IPS-18a (cell line): ENCODE results near the gene RPL19.

Experiments
- H3K27ac ChIP-seq: one replicate; pipeline ENCODE4 v1.5.1; 2013; ENCODE audit warnings: low read length
- H3K27me3 ChIP-seq: one replicate; pipeline ENCODE4 v1.6.1; 2013; ENCODE audit warnings: mild to moderate bottlenecking, low read length; ENCODE audit not compliant: control insufficient read depth, insufficient read depth
- H3K36me3 ChIP-seq: one replicate; pipeline ENCODE4 v1.6.1; 2013; ENCODE audit warnings: low read depth, low read length; ENCODE audit not compliant: control insufficient read depth
- H3K4me1 ChIP-seq: one replicate; pipeline ENCODE4 v1.6.1; 2013; ENCODE audit warnings: low read depth, low read length; ENCODE audit not compliant: control insufficient read depth
- H3K4me3 ChIP-seq: one replicate; pipeline ENCODE4 v1.5.1; 2013; ENCODE audit warnings: low read length
- H3K9ac ChIP-seq: one replicate; pipeline ENCODE4 v1.6.1; 2013; ENCODE audit warnings: mild to moderate bottlenecking, low read length, moderate library complexity
- H3K9me3 ChIP-seq: one replicate; pipeline ENCODE4 v1.6.1; 2013; ENCODE audit warnings: low read depth, low read length; ENCODE audit not compliant: control insufficient read depth

The RPL19 gene

GRCh38 chr17:39218906-39219305, 18.8 kb downstream of the RPL19 start:
- no peak overlapping the region for H3K9ac ChIP-seq
- H3K9me3 ChIP-seq, result no peaks in the 10 kb centered on the region
- peaks cover 40% of the 10 kb centered on the region for H3K27me3 ChIP-seq
- H3K4me3 ChIP-seq, result no peak overlapping the region
- H3K36me3 ChIP-seq, result no peaks in the 10 kb centered on the region
- H3K4me1 ChIP-seq, result peaks cover 5% of the 10 kb centered on the region
- H3K27ac ChIP-seq, result no peak overlapping the region

GRCh38 chr17:39219647-39220154, 19.6 kb downstream of the RPL19 start:
- no peak overlapping the region for H3K9ac ChIP-seq
- H3K4me1 ChIP-seq, result peaks cover 11% of the 10 kb centered on the region
- H3K27ac ChIP-seq, result no peak overlapping the region
- no peaks in the 10 kb centered on the region for H3K9me3 ChIP-seq
- no peak overlapping the region for H3K4me3 ChIP-seq
- H3K36me3 ChIP-seq, result no peaks in the 10 kb centered on the region
- H3K27me3 ChIP-seq, result peaks cover 48% of the 10 kb centered on the region

- Histone ChIP-seq H3K9me3 (no peaks in the 10 kb centered on the region), H3K9ac (no peak overlapping the region), H3K36me3 (no peaks in the 10 kb centered on the region), H3K4me3 (no peak overlapping the region), H3K4me1 (peaks cover 14% of the 10 kb centered on the region), H3K27ac (no peak overlapping the region), H3K27me3 (peaks cover 64% of the 10 kb centered on the region)
Measured at GRCh38 chr17:39221572-39221971, 21.5 kb downstream of the RPL19 start.

- Histone ChIP-seq H3K27me3 (peaks cover 61% of the 10 kb centered on the region), H3K9me3 (no peaks in the 10 kb centered on the region), H3K9ac (no peak overlapping the region), H3K4me3 (no peak overlapping the region), H3K4me1 (peaks cover 14% of the 10 kb centered on the region), H3K36me3 (no peaks in the 10 kb centered on the region), H3K27ac (no peak overlapping the region)
Measured at GRCh38 chr17:39222151-39222550, 22.1 kb downstream of the RPL19 start.

GRCh38 chr17:39222866-39223834, 23.1 kb downstream of the RPL19 start:
- H3K9ac ChIP-seq, result no peak overlapping the region
- H3K9me3 ChIP-seq, result no peaks in the 10 kb centered on the region
- H3K36me3 ChIP-seq, result no peaks in the 10 kb centered on the region
- no peak overlapping the region for H3K27ac ChIP-seq
- H3K4me3 ChIP-seq, result no peak overlapping the region
- H3K27me3 ChIP-seq, result peaks cover 52% of the 10 kb centered on the region
- peaks cover 14% of the 10 kb centered on the region for H3K4me1 ChIP-seq

- H3K9ac ChIP-seq, result no peak overlapping the region
- peak overlapping the region; percentile 56 for H3K4me3 ChIP-seq
- peaks cover 14% of the 10 kb centered on the region for H3K4me1 ChIP-seq
- no peaks in the 10 kb centered on the region for H3K36me3 ChIP-seq
- peaks cover 42% of the 10 kb centered on the region for H3K27me3 ChIP-seq
- no peaks in the 10 kb centered on the region for H3K9me3 ChIP-seq
- H3K27ac ChIP-seq, result no peak overlapping the region
Measured at GRCh38 chr17:39223907-39224777, 24.1 kb downstream of the RPL19 start.

GRCh38 chr17:39224778-39225307, 24.8 kb downstream of the RPL19 start:
- Histone ChIP-seq H3K9ac (no peak overlapping the region), H3K27me3 (peaks cover 38% of the 10 kb centered on the region), H3K9me3 (no peaks in the 10 kb centered on the region), H3K27ac (no peak overlapping the region), H3K4me3 (peak overlapping the region; percentile 56), H3K36me3 (no peaks in the 10 kb centered on the region), H3K4me1 (peaks cover 14% of the 10 kb centered on the region)

GRCh38 chr17:39225308-39225958, 25.4 kb downstream of the RPL19 start, which contains the start of gene STAC2:
Gene STAC2, minus strand, starts transcription at chr17:39225945. Its CDS starts 443 bp downstream, at chr17:39225502.
- peaks cover 38% of the 10 kb centered on the region for H3K27me3 ChIP-seq
- H3K9me3 ChIP-seq, result no peaks in the 10 kb centered on the region
- no peaks in the 10 kb centered on the region for H3K36me3 ChIP-seq
- H3K27ac ChIP-seq, result no peak within 1 kb of the TSS
- H3K9ac ChIP-seq, result no peak within 1 kb of the TSS
- peak within 1 kb of the TSS; percentile 56 for H3K4me3 ChIP-seq
- peaks cover 14% of the 10 kb centered on the region for H3K4me1 ChIP-seq

GRCh38 chr17:39225959-39226683, 26.0 kb downstream of the RPL19 start:
- Histone ChIP-seq H3K27ac (no peak overlapping the region), H3K9me3 (no peaks in the 10 kb centered on the region), H3K27me3 (peaks cover 38% of the 10 kb centered on the region), H3K4me1 (peaks cover 14% of the 10 kb centered on the region), H3K4me3 (peak overlapping the region; percentile 42), H3K36me3 (no peaks in the 10 kb centered on the region), H3K9ac (no peak overlapping the region)

- H3K9me3 ChIP-seq, result no peaks in the 10 kb centered on the region
- H3K9ac ChIP-seq, result no peak overlapping the region
- H3K27ac ChIP-seq, result no peak overlapping the region
- peaks cover 23% of the 10 kb centered on the region for H3K4me1 ChIP-seq
- H3K27me3 ChIP-seq, result peaks cover 38% of the 10 kb centered on the region
- H3K36me3 ChIP-seq, result no peaks in the 10 kb centered on the region
- H3K4me3 ChIP-seq, result no peak overlapping the region
Measured at GRCh38 chr17:39227364-39227919, 27.4 kb downstream of the RPL19 start.
